MM.1S (cell line): ENCODE data around the gene KRTAP2-3.
"Not testable (repeated sequence)": the region's sequence is repeated elsewhere in the genome, so short reads cannot be mapped to it uniquely, and the experiment has no call there.

Source experiments
- CTCF ChIP-seq: fragments of 300-600 bp; sonication (generic); IDR thresholded peaks from 2 replicates; pipeline ENCODE4 v1.5.1; 2016; ENCODE audit warnings: antibody characterized with exemption, low read length, mixed read lengths
- EZH2 ChIP-seq: fragments of 300-600 bp; sonication (generic); optimal IDR thresholded peaks from 2 replicates; pipeline ENCODE3; 2017; ENCODE audit warnings: low read depth, mild to moderate bottlenecking, antibody characterized with exemption, low read length, mixed read lengths
- EZH2phosphoT487 ChIP-seq: fragments of 300-600 bp; sonication (generic); IDR thresholded peaks from 2 replicates; pipeline ENCODE4 v1.6.1; 2018; ENCODE audit warnings: antibody characterized with exemption, low read length

DNA sequence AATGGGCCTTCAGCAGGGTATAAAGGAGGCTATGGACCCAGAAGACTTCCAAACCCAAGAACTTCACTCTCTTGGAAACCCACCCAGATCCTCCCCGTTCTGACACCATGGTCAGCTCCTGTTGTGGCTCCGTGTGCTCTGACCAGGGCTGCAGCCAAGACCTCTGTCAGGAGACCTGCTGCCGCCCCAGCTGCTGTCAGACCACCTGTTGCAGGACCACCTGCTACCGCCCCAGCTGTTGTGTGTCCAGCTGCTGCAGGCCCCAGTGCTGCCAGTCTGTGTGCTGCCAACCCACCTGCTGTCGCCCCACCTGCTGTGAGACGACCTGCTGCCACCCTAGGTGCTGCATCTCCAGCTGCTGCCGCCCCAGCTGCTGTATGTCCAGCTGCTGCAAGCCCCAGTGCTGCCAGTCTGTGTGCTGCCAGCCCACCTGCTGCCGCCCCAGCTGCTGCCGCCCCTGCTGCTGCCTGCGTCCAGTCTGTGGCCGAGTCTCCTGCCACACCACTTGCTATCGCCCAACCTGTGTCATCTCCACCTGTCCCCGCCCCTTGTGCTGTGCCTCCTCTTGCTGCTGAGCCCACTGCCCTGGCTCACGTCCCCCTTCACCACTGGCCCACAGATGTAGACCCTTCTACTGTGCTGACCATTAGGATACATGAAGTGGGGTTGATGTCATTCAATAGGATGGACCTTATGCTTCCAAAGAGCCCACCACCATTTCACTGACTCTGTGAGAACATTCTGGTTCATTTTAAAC lies 24.4 kb upstream of the KRTAP2-3 start, which contains the start of gene KRTAP4-7:
- TF ChIP-seq EZH2, CTCF, EZH2phosphoT487: not testable (repeated sequence)
